Testis (tissue), 2 donors: ENCODE results near the gene LRRC72.

Source experiments
- POLR2A ChIP-seq: fragments of 450-650 bp; IDR thresholded peaks from one replicate; pipeline ENCODE4 v1.6.1; 2017; ENCODE audit warnings: antibody characterized with exemption, mild to moderate bottlenecking, moderate library complexity
- TF ChIP-seq, protein P1 (sequence below), 3 experiments: fragments of 450-650 bp in 2 of 3; fragments of 200-600 bp in 1 of 3; sonication (generic) in 1 of 3; IDR thresholded peaks; one replicate each; pipeline ENCODE4 v1.5.1; 2016 to 2019; ENCODE audit warnings: antibody characterized with exemption in 3 of 3, mild to moderate bottlenecking in 2 of 3, moderate library complexity in 1 of 3

DNA sequence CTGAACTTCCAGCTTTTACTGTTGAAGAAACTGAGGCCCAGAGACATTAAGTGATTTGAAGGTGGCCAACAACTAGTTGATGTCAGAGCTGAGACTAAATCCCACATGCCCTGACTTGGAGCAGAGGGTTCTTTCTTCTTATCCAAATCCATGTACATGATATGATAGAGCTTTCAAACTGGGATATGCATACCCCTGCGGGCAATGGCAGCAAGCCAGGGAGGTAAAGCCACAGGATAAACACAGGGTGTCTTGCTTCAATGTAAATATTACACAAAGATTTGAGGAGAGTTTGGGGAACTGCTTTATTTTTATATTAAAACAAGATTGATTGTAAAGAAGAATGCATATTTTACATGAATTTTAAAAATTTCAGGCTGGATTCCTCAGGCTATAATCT, 2.3 kb upstream of the LRRC72 start:
- TF ChIP-seq, protein P1, sequence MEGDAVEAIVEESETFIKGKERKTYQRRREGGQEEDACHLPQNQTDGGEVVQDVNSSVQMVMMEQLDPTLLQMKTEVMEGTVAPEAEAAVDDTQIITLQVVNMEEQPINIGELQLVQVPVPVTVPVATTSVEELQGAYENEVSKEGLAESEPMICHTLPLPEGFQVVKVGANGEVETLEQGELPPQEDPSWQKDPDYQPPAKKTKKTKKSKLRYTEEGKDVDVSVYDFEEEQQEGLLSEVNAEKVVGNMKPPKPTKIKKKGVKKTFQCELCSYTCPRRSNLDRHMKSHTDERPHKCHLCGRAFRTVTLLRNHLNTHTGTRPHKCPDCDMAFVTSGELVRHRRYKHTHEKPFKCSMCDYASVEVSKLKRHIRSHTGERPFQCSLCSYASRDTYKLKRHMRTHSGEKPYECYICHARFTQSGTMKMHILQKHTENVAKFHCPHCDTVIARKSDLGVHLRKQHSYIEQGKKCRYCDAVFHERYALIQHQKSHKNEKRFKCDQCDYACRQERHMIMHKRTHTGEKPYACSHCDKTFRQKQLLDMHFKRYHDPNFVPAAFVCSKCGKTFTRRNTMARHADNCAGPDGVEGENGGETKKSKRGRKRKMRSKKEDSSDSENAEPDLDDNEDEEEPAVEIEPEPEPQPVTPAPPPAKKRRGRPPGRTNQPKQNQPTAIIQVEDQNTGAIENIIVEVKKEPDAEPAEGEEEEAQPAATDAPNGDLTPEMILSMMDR (IDR thresholded peaks at IDR 0.05) = no peak
- no peak for TF ChIP-seq POLR2A
